Spleen (tissue), 7 donors: Measurements from ENCODE around the gene PARN.

Source experiments
- CTCF ChIP-seq, 11 experiments: fragments of 200-600 bp in 7 of 11; fragments of 450-650 bp in 4 of 11; sonication (generic) in 4 of 11; IDR thresholded peaks in 8 of 11; conservative IDR thresholded peaks in 3 of 11; 1 replicate in 7 of 11; 2 replicates in 4 of 11; pipeline versions ENCODE4 v1.4.0 to v1.8.0; 2016 to 2021; ENCODE audit warnings: antibody characterized with exemption in 11 of 11, inconsistent platforms in 4 of 11, mild to moderate bottlenecking in 1 of 11
- POLR2A ChIP-seq, 3 donors: fragments of 450-650 bp; IDR thresholded peaks; one replicate each; pipeline ENCODE4 v1.5.1; 2017; ENCODE audit warnings: antibody characterized with exemption in 3 of 3, mild to moderate bottlenecking in 1 of 3
- donor health status: DM: no; HTN: no; CAD: no; lungs with moderate emphysema.
- donor health status: DM: no; HTN: no; CAD: no.
- donor health status: DM: no; HTN: no; CAD: no.

GRCh38 chr16:14525596-14525995, 104.5 kb downstream of the PARN start:
- TF ChIP-seq CTCF (IDR thresholded peaks at IDR 0.05 in 8 of 11, conservative IDR thresholded peaks at IDR 0.05 in 3 of 11) (no peak), POLR2A (IDR thresholded peaks at IDR 0.05) (no peak)
